Medulla oblongata (tissue), 1 donor: ENCODE data around the gene KRTAP12-1.
"Not testable (repeated sequence)": the region's sequence is repeated elsewhere in the genome, so short reads cannot be mapped to it uniquely, and the experiment has no call there.

Experiments used
- DNase-seq: peaks from one replicate; pipeline ENCODE4 v3.0.0-alpha.2; 2015; ENCODE audit errors: extremely low spot score

Gene KRTAP12-1

GRCh38 chr21:44697811-44698734 lies 16.1 kb upstream of the KRTAP12-1 start:
- DNase-seq = no peak

- DNase-seq = not testable (repeated sequence)
Observed at GRCh38 chr21:44697172-44697810, 15.3 kb upstream of the KRTAP12-1 start, which contains the start of gene KRTAP10-12. Gene KRTAP10-12 (plus strand): TSS chr21:44697172. CDS start chr21:44697202, 30 bp downstream.

GRCh38 chr21:44696572-44696971 lies 14.6 kb upstream of the KRTAP12-1 start:
- no peak for DNase-seq

DNA sequence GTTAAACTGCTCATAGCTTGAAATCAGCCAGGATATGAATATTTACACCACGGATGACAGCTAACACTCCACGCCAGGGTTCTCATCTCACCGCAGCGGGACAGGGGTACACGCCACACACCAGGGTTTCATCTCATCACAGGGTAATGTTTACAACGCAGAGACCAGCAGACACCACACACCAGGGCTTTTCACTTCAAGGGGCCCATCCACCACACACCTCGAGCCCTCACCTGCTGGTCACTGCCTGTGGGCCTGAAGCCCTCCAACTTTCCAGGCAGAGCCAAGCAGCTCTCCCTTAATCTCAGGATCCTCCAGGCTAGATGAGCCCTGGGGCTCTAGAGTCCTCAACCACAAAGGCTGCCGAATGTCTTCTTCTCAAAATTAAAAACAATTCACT lies 13.7 kb upstream of the KRTAP12-1 start:
- no peak for DNase-seq

DNA sequence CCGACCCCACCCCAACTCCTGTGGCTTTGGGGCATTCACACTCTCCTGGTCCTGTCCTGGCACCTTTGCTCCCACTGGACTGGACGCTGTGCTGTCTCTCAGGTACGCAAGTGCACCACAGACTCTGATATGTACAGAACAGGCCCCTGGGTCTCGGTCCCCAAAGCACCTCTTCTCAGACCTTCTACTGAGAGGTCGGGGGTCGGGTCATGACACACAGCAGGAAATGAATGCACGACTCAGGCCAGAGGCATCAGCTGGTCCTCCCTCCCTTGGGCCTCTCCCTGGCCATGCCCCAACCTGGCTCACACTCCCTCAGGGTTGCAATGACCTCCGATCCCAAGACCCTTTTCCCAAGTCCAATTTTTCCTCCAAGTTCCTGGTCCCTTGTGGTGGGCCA lies 13.2 kb upstream of the KRTAP12-1 start:
- no peak for DNase-seq

DNA sequence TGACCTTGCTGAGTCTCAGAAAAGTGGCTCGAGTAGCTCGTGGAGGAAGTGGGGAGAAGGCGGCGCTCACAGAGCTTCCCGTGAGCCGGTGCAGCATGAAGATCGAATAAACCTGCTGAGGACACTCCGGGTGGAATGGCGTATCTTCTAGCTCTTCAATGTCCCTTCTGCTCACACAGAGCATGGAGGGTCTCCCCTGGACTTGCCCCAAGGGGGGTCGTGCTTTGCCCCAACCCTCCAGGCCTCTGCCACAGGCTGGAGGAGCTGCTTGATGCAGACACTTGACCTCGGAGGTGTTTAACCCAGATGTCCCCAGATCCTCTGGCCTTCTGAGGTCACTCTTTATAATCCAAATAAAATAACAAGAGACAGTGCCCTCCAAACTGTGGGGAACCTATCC lies 12.8 kb upstream of the KRTAP12-1 start:
- no peak for DNase-seq

- no peak for DNase-seq
Observed at GRCh38 chr21:44692798-44693512, 11.0 kb upstream of the KRTAP12-1 start.

DNA sequence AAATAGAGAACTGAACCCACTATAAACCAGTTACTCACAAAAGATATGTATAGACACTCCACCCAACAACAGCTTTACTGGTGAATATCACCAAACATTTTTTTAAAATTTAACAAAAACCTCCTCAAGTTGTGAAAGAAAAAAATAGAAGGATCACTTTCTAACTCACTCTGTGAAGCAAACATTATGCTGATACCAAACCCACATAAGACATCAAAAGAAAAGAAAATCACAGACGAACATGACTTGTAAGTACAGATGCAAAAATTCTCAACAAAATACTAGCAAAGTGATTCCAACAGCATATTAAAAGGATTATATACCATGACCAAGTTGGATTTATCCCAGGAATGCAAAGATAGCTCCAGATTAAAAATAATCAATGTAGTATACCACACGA lies 9.7 kb upstream of the KRTAP12-1 start:
- DNase-seq = no peak

- not testable (repeated sequence) for DNase-seq
Observed at GRCh38 chr21:44689740-44690139, 7.8 kb upstream of the KRTAP12-1 start.

DNA sequence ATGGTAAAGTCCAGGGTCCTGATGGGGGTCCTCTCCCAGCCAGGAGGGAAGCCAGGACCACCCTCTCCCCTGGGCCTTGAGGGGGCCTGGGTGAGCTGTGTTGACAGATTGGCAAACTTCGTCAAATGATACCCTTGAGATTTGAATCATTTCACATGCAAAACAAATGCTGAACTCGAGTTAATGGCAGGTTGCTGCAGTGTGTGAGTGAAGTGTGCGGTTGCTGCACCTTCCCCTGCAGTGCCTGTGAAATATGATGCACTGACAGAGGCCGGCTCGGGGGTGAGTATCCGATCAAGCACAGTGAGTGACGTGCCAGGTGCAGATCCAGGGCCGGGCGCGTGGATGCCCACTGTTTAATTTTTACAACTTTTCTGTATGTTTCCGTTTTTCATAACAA lies 5.7 kb upstream of the KRTAP12-1 start:
- DNase-seq = no peak

- no peak for DNase-seq
Observed at GRCh38 chr21:44686843-44687561, 5.0 kb upstream of the KRTAP12-1 start.

- no peak for DNase-seq
Observed at GRCh38 chr21:44686000-44686781, 4.2 kb upstream of the KRTAP12-1 start.

- DNase-seq = not testable (repeated sequence)
Observed at GRCh38 chr21:44685050-44685449, 3.1 kb upstream of the KRTAP12-1 start.

GRCh38 chr21:44684483-44684882 lies 2.5 kb upstream of the KRTAP12-1 start:
- no peak for DNase-seq

- DNase-seq = no peak
Observed at GRCh38 chr21:44684077-44684476, 2.1 kb upstream of the KRTAP12-1 start.

DNA sequence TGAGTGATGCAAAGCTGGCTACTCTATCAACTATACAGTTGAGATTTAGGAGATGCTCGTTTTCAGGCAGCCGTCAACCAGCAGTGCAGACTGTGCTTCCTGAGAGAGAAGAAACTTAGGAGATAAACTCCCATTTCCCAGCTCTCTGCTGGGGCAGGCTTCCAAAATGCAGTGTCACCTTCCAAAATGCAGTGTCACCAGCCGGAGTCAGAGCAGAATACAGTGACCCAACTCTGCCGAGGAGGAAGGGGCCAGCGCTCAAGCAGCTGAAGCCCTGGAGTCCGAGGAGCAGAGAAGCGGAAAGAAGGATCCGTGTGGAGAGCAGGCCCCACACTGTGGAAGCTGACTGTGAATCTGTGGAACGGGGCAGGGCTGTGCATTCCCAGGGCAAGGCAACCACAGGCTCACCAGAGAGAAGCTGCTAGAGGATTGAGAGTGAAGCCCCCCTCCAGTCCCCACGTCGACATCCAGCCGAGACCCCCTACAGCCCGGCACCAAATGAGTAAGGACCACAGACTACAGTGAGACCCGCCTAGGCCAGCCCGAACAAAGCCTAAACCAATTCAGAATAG lies 703 bp upstream of the KRTAP12-1 start:
- no peak for DNase-seq

DNA sequence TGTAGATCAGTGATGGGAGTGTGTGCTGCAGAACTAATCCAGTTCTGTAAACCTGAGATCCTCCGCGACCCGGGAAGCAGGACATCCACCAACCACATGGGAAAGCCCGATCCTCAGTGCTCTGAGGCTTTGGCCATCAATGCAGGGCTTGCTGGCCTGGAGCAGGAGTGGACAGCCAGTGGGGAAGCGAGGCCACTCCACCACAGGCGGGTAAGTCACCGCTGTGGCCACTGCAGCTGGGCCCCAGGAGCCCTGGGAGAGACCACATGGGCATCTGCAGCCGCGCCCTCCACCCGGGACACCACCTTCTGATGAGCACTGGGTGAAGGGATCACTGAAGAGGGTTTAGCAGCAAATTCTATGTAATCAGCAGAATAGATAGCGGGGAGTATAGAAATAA lies 811 bp downstream of the KRTAP12-1 start:
- no peak for DNase-seq

- DNase-seq = no peak
Observed at GRCh38 chr21:44677881-44678280, 4.1 kb downstream of the KRTAP12-1 start.

DNA sequence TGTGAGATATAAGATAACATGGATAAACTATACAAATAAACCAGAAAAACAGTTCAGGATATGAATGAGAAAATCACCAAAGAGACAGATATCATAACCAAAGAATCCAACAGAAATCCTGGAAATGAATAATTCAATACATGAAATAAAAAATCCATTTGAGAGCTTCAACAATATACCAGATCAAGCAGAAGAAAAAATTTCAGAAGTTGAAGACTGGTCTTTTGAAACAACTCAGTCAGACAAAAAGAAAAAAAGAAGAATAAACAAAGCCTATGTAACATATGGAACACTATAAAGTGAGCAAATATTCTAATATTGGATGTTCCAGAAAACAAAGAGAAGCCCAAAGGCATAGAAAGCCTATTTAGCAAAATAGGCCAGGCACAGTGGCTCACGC lies 10.1 kb downstream of the KRTAP12-1 start:
- no peak for DNase-seq

DNA sequence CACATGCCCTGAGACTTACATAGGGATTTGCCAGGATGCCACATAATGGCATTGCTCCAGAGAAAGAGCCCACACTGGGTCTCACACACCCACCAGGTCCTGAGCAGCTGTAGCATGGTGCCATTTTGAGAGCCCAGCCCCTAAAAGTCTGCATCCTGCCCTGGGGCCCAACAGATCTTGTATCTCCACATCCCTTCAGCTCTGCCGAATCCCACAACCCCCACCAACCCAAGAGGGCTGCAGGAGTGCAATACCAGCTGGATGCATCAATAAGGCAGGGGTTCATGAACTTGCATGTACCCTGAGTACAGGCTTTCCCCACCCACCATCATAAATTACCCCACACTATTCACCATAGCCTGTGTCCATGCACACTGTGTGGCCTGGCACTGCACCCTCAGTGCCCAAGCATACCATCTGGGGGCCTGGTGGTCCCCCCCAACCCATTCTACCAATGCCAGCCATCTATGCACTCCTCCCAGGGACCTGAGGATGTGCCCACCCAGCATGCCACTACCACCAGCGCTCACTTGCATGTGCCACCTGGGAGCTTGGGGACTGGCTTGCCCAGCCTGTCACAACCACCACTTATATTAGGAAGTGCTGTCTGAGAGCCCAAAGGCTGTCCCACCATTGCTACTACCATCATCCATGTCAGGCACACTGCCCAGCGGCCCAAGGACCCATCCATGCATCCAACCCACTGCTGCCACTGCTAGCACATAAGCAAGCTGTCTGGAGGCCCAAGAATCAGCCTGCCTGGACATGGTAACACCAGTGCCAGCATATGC lies 11.1 kb downstream of the KRTAP12-1 start:
- DNase-seq = no peak
